Erythroblast (primary cell): ENCODE results near the gene PTPN23.
"Not testable (repeated sequence)": the region's sequence is repeated elsewhere in the genome, so short reads cannot be mapped to it uniquely, and the experiment has no call there.

ENCODE experiments used
- DNase-seq, 2 experiments: peaks; one replicate each; lab custom pipeline; 2025; lab: John Stamatoyannopoulos, UW
- GATA1 ChIP-seq: IDR thresholded peaks from 2 replicates; pipeline ENCODE4 v1.6.1; 2011; ENCODE audit warnings: low read depth, mild to moderate bottlenecking, control low read depth, low read length, moderate library complexity
- POLR2A ChIP-seq: IDR thresholded peaks from 2 replicates; pipeline ENCODE4 v1.6.1; 2011; ENCODE audit warnings: mild to moderate bottlenecking, low read length

Gene PTPN23

DNA sequence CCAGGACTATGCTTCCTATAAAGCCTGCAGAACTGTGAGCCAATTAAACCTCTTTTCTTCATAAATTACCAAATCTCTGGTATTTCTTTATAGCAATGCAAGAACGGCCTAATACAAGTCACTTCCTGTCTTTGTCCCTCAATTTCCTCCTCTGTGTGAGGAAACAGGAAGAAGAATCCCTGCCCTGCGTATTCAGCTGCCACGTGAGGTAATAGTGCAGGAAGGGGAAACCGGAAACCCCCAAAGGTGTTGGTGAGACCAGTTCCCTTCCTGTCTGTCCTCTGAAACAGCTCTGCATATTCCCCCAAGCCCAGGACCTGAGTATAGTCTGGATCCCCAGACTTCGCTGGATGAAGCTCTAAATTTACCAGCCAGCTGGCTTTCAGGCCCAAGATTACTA is 18.1 kb upstream of the PTPN23 start:
- DNase-seq: no peak
- no peak for TF ChIP-seq GATA1
- no peak for TF ChIP-seq POLR2A

DNA sequence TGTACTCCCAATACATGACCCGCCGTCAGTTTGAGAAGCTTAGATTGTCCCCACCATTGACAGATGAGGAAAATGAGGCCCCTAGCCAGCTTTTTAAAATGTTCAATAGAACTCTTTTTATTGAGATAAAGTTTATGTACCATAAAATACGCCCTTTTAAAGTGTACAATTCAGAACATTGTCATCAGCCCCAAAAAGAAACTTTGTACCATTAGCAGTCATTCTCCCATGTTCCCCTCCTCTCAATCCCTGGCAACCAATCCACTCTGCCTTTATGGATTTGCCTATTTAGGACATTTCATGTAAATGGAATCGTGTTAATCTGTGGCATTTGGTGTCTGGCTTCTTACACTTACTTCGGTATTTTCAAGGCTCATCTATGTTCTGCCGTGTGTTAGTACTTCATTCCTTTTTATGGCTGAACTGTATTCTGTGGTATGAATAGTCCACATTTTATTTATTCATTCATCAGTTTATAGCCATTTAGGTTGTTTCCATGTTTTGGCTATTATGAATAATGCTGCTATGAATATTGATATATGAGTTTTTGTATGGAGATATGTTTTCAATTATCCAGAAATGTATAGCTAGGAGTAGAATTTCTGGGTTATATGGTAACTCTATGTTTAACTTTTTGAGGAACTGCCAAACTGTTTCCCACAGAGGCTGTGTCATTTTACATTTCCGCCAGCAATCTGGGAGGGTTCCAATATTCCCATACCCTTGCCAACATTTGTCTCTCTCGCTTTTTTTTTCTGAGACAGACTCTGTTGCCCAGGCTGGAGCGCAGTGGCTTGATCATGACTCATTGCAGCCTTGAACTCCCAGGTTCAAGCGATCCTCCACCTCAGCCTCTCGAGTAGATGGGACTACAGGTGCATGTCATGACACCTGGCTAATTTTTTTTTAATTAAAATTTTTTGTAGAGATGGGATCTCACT is 15.3 kb upstream of the PTPN23 start:
- TF ChIP-seq GATA1 (no peak), POLR2A (no peak)
- DNase-seq: no peak

DNA sequence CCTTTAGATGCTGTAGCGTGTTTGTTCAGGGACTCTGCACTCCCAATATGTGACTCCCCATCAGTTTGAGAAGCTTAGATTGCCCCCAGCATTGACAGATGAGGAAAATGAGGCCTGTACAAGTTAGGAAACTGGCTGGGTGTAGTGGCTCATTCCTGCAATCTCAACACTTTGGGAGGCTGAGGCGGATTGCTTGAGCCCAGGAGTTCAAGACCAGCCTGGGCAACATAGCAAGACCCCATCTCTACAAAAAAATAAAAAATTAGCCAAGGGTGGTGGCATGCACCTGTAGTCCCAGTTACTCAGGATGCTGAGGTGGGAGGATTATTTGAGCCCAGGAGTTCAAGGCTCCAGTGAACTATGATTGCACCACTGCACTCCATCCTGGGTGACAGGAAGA is 14.0 kb upstream of the PTPN23 start:
- no peak for TF ChIP-seq POLR2A
- TF ChIP-seq GATA1: no peak
- DNase-seq: no peak

DNA sequence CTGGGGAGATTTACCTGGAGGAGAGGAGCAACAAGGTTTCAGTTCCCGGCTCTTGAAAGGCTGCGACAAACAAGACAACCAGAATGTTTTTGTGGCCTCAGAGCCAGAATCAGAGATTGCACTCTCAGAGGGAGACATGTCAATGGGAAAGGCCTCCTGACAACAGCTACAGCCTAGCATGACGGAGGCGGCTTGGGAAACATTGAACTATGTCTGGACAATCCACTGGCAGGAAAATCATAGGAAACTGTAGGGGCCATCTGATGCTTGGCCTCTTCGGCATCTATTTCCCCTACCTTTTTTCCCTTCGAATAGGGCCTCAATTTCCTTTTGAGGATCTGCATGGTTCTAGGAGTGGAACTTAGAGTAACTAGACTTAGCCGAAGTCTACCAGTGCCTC is 13.2 kb upstream of the PTPN23 start:
- TF ChIP-seq POLR2A (no peak), GATA1 (no peak)

DNA sequence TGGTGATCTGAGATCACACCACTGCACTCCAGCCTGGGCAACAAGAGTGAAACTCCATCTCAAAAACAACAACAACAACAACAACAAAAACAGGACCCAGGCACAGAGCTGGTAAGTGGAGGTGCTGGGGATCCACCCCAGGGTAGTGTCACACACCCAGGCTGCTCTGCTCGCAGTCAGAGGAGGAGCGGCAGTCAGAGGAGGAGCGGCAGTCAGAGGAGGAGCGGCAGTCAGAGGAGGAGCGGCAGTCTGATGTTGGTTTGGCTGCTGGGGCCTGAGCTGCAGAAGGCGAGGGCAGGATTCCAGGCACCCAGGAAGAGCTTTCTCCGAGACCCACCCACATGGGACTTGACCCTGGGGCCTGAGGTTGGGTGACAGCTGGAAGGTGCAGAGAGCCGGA is 10.8 kb upstream of the PTPN23 start:
- not testable (repeated sequence) for DNase-seq

More for the DNA sequence above, 13.2 kb upstream of the PTPN23 start:
- DNase-seq: no peak

DNA sequence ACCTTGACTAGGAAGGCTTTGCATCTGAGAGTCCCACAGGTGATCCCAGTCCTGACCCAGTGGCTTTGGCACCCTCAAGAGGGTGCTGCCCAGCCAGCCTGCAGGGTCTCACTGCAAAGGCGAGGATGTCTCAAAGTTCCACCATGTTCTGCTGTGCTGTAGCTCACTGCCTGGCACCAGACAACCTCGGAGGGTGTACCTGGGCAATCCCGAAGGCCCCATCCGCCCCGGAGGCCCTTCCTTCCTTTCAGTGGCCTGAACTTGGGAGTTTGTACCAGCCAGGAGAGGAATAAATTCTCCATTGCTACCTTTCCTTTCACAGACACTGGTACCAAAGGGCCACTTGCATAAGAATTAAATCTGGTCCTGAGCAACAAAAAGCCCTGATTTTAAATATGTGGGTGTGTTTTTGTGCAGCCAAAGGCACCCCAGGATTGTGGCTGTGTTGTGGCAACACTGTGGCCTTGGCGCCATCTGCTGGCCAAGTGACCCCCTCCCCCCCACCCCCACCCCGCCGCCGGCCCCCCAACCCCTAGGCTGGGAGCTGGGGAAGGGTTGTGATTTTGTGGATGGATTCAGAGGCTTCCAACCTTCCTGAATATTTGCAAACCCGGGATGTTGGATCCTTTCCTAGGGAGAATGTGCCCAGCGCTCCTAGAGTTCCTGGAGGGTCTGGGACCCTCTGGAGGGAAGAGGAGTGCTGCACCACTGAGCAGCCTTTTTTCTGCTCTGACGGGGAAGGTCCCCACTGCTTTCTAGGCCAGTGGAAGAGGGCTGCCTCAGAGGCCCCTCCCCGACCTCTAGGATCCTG is 9.7 kb upstream of the PTPN23 start:
- TF ChIP-seq POLR2A (no peak), GATA1 (no peak)
- DNase-seq: peak; percentile 35 to 54

DNA sequence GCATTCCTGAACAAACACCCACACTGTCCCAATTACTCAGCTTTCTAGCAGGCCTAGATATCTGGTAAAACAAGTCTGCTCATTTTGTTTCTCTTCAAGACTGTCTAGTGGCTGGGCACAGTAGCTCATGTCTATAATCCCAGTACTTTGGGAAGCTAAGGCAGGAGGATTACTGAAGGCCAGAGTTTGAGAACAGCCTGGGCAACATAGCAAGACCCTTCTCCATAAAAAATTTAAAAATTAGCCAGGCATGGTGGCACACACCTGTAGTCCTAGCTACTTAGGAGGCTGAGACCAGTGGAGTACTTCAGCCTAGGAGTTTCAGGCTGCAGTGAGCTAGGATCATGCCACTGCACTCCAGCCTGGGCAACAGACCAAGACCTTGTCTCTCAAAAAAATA is 6.2 kb upstream of the PTPN23 start:
- TF ChIP-seq GATA1 (no peak), POLR2A (no peak)
- DNase-seq: no peak

DNA sequence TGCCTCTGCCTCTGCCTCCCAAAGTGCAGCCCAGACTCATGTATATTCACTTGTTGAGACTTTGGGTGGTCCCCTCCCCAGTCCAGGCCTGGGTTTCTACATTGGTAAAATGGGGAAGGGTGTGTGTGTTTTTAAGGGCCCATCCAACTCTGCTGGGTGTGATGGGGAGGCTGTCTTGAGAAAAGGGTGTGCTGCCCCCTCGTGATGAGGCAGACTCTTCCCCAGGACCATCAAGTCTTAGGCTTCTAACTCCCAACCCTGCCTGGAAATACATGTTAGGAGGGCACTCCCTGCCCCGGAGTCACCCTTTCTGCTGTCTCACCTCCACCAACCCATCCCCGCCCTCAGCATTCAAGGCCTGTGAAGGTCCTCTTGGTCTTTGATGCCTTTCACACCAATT is 4.4 kb upstream of the PTPN23 start:
- TF ChIP-seq GATA1: no peak
- TF ChIP-seq POLR2A: no peak
- DNase-seq: no peak

DNA sequence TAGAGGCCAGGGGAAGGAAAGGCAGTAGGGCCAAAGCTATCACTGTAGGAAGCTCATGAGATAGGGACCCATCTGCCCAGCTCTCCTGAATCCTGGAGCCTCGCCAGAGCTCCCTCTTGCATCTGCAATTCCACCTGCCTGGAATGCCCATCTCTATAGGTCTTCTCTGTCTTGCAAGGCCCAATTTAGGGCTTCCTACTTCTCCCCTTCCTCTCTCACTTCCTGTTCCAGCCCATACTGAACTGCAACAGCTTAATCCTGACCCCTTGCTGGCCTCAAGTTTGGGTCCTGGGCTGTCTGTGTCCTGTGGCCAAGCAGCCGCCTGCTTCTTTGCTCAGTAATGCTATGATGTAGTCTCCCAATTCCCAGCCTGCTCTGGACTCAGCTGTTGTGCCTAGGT is 3.6 kb upstream of the PTPN23 start:
- TF ChIP-seq GATA1 (no peak), POLR2A (no peak)

DNA sequence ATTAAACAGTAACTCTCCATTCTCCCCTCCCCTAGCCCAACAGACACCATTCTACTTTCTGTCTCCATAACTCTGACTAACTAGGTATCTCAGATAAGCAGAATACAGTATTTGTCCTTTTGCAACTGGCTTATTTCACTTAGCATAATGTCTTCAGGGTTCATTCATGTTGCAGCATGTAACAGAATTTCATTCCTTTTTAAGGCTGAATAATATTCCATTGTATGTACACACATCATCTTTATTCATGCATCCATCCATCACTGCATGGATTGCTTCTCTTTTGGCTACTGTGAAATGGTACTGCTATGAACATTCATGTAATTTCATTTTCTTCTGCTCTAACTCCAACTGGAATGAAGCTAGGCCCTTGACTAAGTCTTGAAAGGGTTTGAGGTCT is 2.0 kb upstream of the PTPN23 start:
- no peak for DNase-seq
- TF ChIP-seq POLR2A: no peak
- TF ChIP-seq GATA1: no peak

More for the DNA sequence above, 3.6 kb upstream of the PTPN23 start:
- DNase-seq: no peak

DNA sequence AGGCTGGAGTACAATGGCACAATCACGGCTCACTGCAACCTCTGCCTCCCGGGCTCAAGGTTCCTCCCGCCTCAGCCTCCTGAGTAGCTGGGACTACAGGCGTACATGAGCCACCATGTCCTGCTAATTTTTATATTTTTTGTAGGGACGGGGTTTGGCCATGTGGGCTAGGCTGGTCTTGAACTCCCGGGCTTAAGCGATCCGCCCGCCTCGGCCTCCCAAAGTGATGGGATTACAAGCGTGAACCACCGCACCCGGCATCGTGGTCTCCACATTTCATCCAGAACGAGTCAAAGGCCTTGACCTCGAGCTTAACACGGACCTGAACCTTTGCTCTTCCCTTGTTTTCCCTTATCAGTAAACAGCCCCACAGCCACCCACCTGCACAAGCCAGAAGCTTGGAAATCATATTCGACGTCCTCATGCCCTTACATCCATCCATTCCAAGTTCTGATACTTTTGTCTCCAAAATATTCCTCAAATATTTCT is 1.4 kb upstream of the PTPN23 start:
- no peak for TF ChIP-seq POLR2A
- no peak for TF ChIP-seq GATA1

DNA sequence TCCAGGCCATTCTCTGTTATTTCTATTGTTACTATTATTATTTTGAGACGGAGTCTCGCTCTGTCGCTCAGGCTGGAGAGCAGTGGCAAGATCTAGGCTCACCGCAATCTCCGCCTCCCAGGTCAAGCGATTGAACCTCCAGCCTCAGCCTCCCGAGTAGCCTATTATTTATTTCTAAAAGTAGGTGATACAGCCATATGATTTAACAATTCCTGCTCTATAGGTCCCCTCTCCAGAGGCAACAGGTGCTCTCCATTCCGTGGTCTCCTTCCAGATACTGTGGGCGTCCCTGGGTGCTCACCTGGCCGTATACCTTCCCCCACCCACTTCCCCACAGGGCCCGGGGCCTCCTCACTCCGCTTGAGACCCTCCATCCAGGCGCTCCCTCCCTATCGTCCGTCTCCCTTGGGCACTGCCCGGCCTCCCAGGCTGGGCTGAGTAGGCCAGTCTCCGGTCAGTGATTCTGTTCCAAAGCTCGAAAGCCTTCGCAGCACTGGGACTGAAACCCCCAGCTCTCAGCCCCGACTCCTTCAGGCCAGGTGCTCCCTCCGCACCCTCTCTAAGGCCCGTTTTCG is 708 bp upstream of the PTPN23 start:
- no peak for DNase-seq
- TF ChIP-seq GATA1: no peak
- no peak for TF ChIP-seq POLR2A

More for the DNA sequence above, 1.4 kb upstream of the PTPN23 start:
- DNase-seq: no peak

DNA sequence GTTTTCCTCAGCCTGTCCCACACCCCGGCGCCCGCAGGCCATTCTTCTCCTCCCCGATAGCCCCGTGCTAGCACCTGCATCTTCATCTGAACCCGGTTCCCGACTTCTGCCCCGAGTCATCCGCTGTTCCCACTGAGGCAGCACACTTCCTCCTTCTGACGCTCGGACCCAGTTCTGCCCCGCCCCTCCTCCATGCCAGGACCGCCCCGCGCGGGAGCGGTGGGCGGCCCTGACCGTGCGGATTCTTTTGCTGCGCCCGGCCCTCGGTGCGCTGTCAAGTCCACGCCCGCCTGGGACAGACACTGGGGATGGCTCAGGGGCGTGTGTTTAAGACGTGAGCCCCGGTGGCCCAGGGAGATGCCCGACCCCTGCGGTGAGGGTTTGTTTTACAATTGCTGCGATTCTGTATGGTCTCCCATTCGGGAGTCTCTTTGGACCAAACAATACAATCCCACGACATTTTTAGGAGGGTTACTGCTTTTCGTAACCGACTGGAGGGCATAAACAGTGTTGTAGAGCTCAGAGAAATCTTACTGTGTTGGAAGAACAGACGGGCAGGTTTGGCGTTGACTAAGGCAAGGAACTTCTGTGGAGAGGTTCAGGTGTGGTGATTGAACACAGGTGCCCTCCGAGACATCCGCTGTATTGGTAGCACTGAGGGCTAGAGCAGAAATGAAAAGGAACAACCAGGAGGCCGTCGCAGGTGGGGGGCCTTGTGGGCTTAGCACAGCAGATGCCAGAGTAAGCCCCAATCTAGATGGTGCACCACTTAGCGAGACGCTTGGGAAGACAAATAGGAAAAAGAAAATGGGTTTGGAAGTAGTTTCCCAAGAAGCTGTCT is 716 bp downstream of the PTPN23 start:
- TF ChIP-seq POLR2A (no peak), GATA1 (no peak)
- peak; percentile 91 for DNase-seq

DNA sequence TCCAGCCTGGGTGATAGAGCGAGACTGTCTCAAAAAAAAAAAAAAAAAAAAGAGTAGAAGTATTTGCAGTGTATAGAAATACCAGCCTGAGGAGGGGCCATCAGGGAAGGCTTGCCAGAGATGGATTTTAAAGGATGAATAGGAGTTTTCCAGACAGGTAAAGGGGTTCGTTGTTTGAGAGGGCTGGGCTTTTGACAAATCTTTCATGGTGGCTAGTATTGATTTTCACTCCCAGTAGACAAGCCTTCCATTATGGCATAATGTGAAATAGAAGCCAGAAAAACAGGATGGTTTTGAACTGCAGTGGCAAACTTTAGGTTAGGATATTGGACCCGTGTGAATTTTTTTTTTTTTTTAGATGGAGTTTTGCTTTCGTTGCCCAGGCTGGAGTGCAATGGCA is 3.6 kb downstream of the PTPN23 start:
- TF ChIP-seq GATA1: no peak
- TF ChIP-seq POLR2A: no peak
- DNase-seq: no peak

DNA sequence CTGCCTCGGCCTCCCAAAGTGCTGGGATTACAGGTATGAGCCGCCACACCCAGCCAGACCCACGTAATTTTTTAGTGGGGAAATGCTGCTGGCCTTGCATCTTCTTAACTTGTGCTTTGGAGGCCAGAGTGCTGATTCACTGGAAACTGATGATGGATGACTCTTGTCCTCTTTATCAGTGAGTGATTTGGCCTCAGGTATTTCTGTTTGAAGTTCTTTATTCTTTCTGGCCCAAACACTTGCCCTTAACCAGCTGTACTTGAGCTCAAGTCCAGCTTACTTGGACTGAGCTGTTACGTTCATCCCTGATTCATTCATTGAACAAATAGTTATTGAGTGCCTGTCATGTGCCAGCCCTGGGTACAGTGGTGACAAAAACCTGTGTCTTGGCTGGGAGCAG is 4.2 kb downstream of the PTPN23 start:
- DNase-seq: no peak
- TF ChIP-seq POLR2A (no peak), GATA1 (no peak)
